Measurements from ENCODE around the gene ZNF66.

DNA sequence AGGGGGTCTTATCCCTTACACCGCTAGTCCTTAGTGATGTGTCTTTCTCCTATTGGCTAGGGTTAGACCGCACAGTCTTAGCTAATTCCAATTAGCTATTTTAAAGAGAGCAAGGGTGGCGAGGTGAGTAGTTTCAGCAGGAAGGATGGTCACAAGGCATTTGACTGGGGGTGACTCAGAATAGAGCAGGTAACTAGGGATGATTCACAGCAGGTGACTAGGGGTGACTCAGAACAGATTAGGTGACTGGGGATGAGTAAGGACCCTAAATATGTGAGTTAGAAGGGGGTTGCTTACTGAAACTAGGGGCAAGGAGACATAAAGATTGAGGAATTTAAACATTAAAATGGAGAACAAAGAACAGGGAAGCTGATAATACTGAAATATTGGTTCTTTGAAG lies 64.3 kb downstream of the ZNF66 start:
- TF ChIP-seq CTCF (tag by site-specific recombination; IDR thresholded peaks at IDR 0.05), result no peak
- TF ChIP-seq YY1 (tag by site-specific recombination; IDR thresholded peaks at IDR 0.05), result no peak
- no peak for TF ChIP-seq HOXC10 (CRISPR knock-in tag; IDR thresholded peaks at IDR 0.05)
- no peak for TF ChIP-seq REPIN1 (tag by site-specific recombination; IDR thresholded peaks at IDR 0.05; ENCODE audit: low read depth)
- no peak for TF ChIP-seq ZNF132 (tag by site-specific recombination; IDR thresholded peaks at IDR 0.05; ENCODE audit: borderline replicate concordance)
- TF ChIP-seq ZNF18 (tag by site-specific recombination; IDR thresholded peaks at IDR 0.05), result no peak
- no peak for TF ChIP-seq SETDB1 (IDR thresholded peaks at IDR 0.05; ENCODE audit: insufficient read length, low read length)
- TF ChIP-seq ZNF555 (tag by site-specific recombination; conservative IDR thresholded peaks at IDR 0.05), result no peak
- no peak for TF ChIP-seq KLF10 (tag by site-specific recombination; IDR thresholded peaks at IDR 0.05)
- TF ChIP-seq, protein P1, sequence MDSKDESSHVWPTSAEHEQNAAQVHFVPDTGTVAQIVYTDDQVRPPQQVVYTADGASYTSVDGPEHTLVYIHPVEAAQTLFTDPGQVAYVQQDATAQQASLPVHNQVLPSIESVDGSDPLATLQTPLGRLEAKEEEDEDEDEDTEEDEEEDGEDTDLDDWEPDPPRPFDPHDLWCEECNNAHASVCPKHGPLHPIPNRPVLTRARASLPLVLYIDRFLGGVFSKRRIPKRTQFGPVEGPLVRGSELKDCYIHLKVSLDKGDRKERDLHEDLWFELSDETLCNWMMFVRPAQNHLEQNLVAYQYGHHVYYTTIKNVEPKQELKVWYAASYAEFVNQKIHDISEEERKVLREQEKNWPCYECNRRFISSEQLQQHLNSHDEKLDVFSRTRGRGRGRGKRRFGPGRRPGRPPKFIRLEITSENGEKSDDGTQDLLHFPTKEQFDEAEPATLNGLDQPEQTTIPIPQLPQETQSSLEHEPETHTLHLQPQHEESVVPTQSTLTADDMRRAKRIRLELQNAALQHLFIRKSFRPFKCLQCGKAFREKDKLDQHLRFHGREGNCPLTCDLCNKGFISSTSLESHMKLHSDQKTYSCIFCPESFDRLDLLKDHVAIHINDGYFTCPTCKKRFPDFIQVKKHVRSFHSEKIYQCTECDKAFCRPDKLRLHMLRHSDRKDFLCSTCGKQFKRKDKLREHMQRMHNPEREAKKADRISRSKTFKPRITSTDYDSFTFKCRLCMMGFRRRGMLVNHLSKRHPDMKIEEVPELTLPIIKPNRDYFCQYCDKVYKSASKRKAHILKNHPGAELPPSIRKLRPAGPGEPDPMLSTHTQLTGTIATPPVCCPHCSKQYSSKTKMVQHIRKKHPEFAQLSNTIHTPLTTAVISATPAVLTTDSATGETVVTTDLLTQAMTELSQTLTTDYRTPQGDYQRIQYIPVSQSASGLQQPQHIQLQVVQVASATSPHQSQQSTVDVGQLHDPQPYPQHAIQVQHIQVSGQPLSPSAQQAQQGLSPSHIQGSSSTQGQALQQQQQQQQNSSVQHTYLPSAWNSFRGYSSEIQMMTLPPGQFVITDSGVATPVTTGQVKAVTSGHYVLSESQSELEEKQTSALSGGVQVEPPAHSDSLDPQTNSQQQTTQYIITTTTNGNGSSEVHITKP (tag by site-specific recombination; IDR thresholded peaks at IDR 0.05), result no peak
- TF ChIP-seq ZFP37 (tag by site-specific recombination; IDR thresholded peaks at IDR 0.05), result no peak

Measured in HEK293 (cell line).